Measurements from ENCODE around the gene WSB1.

DNA sequence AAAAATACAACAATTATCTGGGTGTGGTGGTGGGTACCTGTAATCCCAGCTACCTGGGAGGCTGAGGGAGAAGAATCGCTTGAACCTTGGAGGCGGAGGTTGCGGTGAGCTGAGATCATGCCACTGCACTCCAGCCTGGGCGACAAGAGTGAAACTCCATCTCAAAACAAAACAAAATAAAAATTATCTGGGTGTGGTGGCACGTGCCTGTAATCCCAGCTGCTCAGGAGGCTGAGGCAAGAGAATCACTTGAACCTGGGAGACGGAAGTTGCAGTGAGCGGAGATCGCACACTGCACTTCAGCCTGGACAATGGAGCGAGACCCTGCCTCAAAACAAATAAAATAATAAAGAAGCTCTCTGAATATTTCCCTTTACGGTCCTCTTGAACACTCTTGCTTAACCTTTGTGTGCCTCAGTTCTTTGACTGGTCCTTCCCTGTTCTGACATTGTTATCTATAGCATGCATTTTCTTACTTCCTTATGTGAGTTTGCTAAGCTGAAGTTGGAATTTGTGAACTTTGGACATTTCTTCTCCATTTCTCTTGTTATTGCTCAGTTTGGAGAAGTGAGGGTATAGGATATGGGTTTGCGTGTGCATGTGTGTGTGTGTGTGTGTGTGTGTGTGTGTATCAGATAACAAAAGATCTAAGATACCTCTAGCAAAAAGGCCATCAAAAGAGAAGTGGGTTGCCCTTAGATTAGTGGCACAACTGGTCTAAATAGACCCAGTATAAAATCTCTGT lies 29.7 kb upstream of the WSB1 start:
- no peak for TF ChIP-seq SMAD1 (IDR thresholded peaks at IDR 0.05; ENCODE audit: low read depth, partially characterized antibody)
- no peak for TF ChIP-seq SRF (IDR thresholded peaks at IDR 0.05; ENCODE audit: low read depth in 2 of 2, low read length in 2 of 2)
- TF ChIP-seq, protein P1, sequence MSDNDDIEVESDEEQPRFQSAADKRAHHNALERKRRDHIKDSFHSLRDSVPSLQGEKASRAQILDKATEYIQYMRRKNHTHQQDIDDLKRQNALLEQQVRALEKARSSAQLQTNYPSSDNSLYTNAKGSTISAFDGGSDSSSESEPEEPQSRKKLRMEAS (IDR thresholded peaks at IDR 0.05; ENCODE audit: low read depth, low read length): no peak
- TF ChIP-seq, protein P2, sequence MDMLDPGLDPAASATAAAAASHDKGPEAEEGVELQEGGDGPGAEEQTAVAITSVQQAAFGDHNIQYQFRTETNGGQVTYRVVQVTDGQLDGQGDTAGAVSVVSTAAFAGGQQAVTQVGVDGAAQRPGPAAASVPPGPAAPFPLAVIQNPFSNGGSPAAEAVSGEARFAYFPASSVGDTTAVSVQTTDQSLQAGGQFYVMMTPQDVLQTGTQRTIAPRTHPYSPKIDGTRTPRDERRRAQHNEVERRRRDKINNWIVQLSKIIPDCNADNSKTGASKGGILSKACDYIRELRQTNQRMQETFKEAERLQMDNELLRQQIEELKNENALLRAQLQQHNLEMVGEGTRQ (IDR thresholded peaks at IDR 0.05; ENCODE audit: borderline replicate concordance, low read depth, low read length): no peak
- TF ChIP-seq, protein P3, sequence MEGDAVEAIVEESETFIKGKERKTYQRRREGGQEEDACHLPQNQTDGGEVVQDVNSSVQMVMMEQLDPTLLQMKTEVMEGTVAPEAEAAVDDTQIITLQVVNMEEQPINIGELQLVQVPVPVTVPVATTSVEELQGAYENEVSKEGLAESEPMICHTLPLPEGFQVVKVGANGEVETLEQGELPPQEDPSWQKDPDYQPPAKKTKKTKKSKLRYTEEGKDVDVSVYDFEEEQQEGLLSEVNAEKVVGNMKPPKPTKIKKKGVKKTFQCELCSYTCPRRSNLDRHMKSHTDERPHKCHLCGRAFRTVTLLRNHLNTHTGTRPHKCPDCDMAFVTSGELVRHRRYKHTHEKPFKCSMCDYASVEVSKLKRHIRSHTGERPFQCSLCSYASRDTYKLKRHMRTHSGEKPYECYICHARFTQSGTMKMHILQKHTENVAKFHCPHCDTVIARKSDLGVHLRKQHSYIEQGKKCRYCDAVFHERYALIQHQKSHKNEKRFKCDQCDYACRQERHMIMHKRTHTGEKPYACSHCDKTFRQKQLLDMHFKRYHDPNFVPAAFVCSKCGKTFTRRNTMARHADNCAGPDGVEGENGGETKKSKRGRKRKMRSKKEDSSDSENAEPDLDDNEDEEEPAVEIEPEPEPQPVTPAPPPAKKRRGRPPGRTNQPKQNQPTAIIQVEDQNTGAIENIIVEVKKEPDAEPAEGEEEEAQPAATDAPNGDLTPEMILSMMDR (IDR thresholded peaks at IDR 0.05 in 2 of 3, conservative IDR thresholded peaks at IDR 0.05 in 1 of 3; ENCODE audit: control insufficient read depth in 2 of 3, extremely low read depth in 1 of 3, insufficient read depth in 1 of 3, low read depth in 3 of 3, low read length in 3 of 3): no peak
- TF ChIP-seq, protein P4, sequence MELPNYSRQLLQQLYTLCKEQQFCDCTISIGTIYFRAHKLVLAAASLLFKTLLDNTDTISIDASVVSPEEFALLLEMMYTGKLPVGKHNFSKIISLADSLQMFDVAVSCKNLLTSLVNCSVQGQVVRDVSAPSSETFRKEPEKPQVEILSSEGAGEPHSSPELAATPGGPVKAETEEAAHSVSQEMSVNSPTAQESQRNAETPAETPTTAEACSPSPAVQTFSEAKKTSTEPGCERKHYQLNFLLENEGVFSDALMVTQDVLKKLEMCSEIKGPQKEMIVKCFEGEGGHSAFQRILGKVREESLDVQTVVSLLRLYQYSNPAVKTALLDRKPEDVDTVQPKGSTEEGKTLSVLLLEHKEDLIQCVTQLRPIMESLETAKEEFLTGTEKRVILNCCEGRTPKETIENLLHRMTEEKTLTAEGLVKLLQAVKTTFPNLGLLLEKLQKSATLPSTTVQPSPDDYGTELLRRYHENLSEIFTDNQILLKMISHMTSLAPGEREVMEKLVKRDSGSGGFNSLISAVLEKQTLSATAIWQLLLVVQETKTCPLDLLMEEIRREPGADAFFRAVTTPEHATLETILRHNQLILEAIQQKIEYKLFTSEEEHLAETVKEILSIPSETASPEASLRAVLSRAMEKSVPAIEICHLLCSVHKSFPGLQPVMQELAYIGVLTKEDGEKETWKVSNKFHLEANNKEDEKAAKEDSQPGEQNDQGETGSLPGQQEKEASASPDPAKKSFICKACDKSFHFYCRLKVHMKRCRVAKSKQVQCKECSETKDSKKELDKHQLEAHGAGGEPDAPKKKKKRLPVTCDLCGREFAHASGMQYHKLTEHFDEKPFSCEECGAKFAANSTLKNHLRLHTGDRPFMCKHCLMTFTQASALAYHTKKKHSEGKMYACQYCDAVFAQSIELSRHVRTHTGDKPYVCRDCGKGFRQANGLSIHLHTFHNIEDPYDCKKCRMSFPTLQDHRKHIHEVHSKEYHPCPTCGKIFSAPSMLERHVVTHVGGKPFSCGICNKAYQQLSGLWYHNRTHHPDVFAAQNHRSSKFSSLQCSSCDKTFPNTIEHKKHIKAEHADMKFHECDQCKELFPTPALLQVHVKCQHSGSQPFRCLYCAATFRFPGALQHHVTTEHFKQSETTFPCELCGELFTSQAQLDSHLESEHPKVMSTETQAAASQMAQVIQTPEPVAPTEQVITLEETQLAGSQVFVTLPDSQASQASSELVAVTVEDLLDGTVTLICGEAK (IDR thresholded peaks at IDR 0.05; ENCODE audit: borderline replicate concordance): no peak
- TF ChIP-seq POLR2A (IDR thresholded peaks at IDR 0.05; ENCODE audit: low read depth, low read length): no peak
- no peak for TF ChIP-seq POLR2AphosphoS5 (IDR thresholded peaks at IDR 0.05; ENCODE audit: low read length)
- no peak for TF ChIP-seq EZH2 (IDR thresholded peaks at IDR 0.05; ENCODE audit: borderline replicate concordance, control insufficient read depth, low read depth, low read length)
- TF ChIP-seq TAF1 (IDR thresholded peaks at IDR 0.05; ENCODE audit: borderline replicate concordance, low read depth, low read length): no peak
- TF ChIP-seq STAT1 (conservative IDR thresholded peaks at IDR 0.05): no peak

Measured in GM12878 (cell line).